HepG2 (cell line): ENCODE results near the gene NPTXR. TPM values are rescaled to one million over a fixed set of nuclear protein-coding genes. Genes with fewer than 3 reads are reported as not detected.

ENCODE experiments used
- ATAC-seq: fragments of 200-7000 bp; cut with Tn5 transposase; 3 replicates; pipeline ENCODE4 v1.9.1; 2020; ENCODE audit warnings: mild to moderate bottlenecking, moderate library complexity
- BruUV-seq: library from RNA; stranded (reverse); fragments of 400-500 nt; replicated peaks from 2 replicates; lab custom pipeline; 2021; lab: Mats Ljungman, UMichigan
- CTCF ChIA-PET: fragments of 300-600 bp; formaldehyde crosslinking; extraction: SDS; loops from one replicate; lab custom pipeline; 2021; ENCODE audit warnings: low total read pairs, inconsistent platforms, low intra/inter-chr PET ratio; lab: Yijun Ruan, JAX
- POLR2A ChIA-PET: fragments of 350-600 bp; sonication (Branson Sonifier 250); formaldehyde crosslinking; loops from one replicate; lab custom pipeline; 2020; ENCODE audit warnings: antibody characterized with exemption, inconsistent platforms; lab: Yijun Ruan, JAX
- DNase-seq: peaks from one replicate; pipeline ENCODE4 v3.0.0-alpha.2; 2015; ENCODE audit warnings: low spot score
- FAIRE-seq: peaks from 3 replicates; lab custom pipeline; 2011; peaks lifted over from hg19 to GRCh38; lab: Jason Lieb, UNC
- H2AFZ ChIP-seq: one replicate; pipeline ENCODE4 v1.6.1; 2011; ENCODE audit warnings: low read length, inconsistent platforms
- H3K27ac ChIP-seq: fragments of 300-600 bp; 3 replicates; pipeline ENCODE4 v1.8.0; 2011; ENCODE audit warnings: mixed run types, mild to moderate bottlenecking, mixed read lengths, low read length, inconsistent platforms; ENCODE audit not compliant: insufficient read depth; ENCODE audit errors: extremely low read length
- H3K27me3 ChIP-seq, 2 experiments: fragments of 200-600 bp in 1 of 2; 2 replicates in 1 of 2; 3 replicates in 1 of 2; pipeline versions ENCODE4 v1.6.0 to v1.8.0; 2011; ENCODE audit warnings: low read length in 2 of 2, mild to moderate bottlenecking in 2 of 2, moderate library complexity in 2 of 2, inconsistent platforms in 1 of 2; ENCODE audit not compliant: insufficient read depth in 2 of 2, control insufficient read depth in 1 of 2
- H3K36me3 ChIP-seq, 2 experiments: fragments of 200-600 bp in 1 of 2; replicated peaks in 1 of 2; 2 replicates in 1 of 2; 3 replicates in 1 of 2; pipeline versions ENCODE4 v1.5.1 to v1.8.0; 2011; ENCODE audit warnings: low read length in 2 of 2, inconsistent platforms in 1 of 2; ENCODE audit not compliant: insufficient read depth in 2 of 2, control insufficient read depth in 1 of 2
- H3K4me1 ChIP-seq: 2 replicates; pipeline ENCODE4 v1.5.1; 2012; ENCODE audit warnings: low read length, inconsistent platforms; ENCODE audit not compliant: insufficient read depth
- H3K4me2 ChIP-seq: 2 replicates; pipeline ENCODE4 v1.6.0; 2011; ENCODE audit warnings: low read depth, low read length, inconsistent platforms
- H3K4me3 ChIP-seq, 3 experiments: fragments of 200-600 bp in 1 of 3; sonication (generic), shearing (Covaris generic) in 1 of 3; replicated peaks in 1 of 3; 2 replicates each; pipeline ENCODE4 v1.5.1; 2011 to 2016; ENCODE audit warnings: low read length in 3 of 3, inconsistent platforms in 2 of 3, low read depth in 2 of 3, mild to moderate bottlenecking in 2 of 3, control low read depth in 1 of 3, mixed read lengths in 1 of 3; ENCODE audit not compliant: insufficient read depth in 1 of 3
- H3K79me2 ChIP-seq: one replicate; pipeline ENCODE4 v1.6.1; 2011; ENCODE audit warnings: low read length, inconsistent platforms; ENCODE audit not compliant: insufficient read depth
- H3K9ac ChIP-seq: 2 replicates; pipeline ENCODE4 v1.6.0; 2011; ENCODE audit warnings: mild to moderate bottlenecking, low read depth, low read length, inconsistent platforms; ENCODE audit not compliant: insufficient read depth
- H3K9me3 ChIP-seq: 2 replicates; pipeline ENCODE4 v1.5.1; 2012; ENCODE audit warnings: mild to moderate bottlenecking, low read length
- H4K20me1 ChIP-seq: 2 replicates; pipeline ENCODE4 v1.6.0; 2011; ENCODE audit warnings: inconsistent platforms, mild to moderate bottlenecking, low read length, moderate library complexity; ENCODE audit not compliant: insufficient read depth
- CREM ChIP-seq, 2 experiments: sonication (generic) in 1 of 2; formaldehyde crosslinking in 1 of 2; IDR thresholded peaks; 2 replicates each; pipeline versions ENCODE4 v1.4.0 to v1.6.1; 2016 to 2020; ENCODE audit warnings: antibody characterized with exemption in 1 of 2, mild to moderate bottlenecking in 1 of 2, missing genetic modification reagents in 1 of 2
- HMG20A ChIP-seq: IDR thresholded peaks from 2 replicates; pipeline ENCODE4 v1.6.1; 2016; ENCODE audit warnings: borderline replicate concordance
- PHF21A ChIP-seq: sonication (generic); formaldehyde crosslinking; IDR thresholded peaks from 2 replicates; pipeline ENCODE4 v1.5.0; 2020; ENCODE audit warnings: mild to moderate bottlenecking, missing genetic modification reagents
- RXRB ChIP-seq: IDR thresholded peaks from 2 replicates; pipeline ENCODE4 v1.6.1; 2016; ENCODE audit warnings: borderline replicate concordance, missing genetic modification reagents, missing compliant biosample characterization
- TAF1 ChIP-seq: sonication (generic); formaldehyde crosslinking; IDR thresholded peaks from 2 replicates; pipeline ENCODE4 v1.4.0; 2020; ENCODE audit warnings: missing genetic modification reagents
- ZNF333 ChIP-seq: sonication (generic); formaldehyde crosslinking; IDR thresholded peaks from 2 replicates; pipeline ENCODE4 v1.4.0; 2020; ENCODE audit warnings: mild to moderate bottlenecking, missing genetic modification reagents, borderline replicate concordance
- ZNF567 ChIP-seq: sonication (generic); formaldehyde crosslinking; IDR thresholded peaks from 2 replicates; pipeline ENCODE4 v1.8.1; 2023; ENCODE audit warnings: mild to moderate bottlenecking, missing genetic modification reagents, borderline replicate concordance
- ZNF776 ChIP-seq: sonication (generic); formaldehyde crosslinking; IDR thresholded peaks from 2 replicates; pipeline ENCODE4 v1.4.0; 2020; ENCODE audit warnings: mild to moderate bottlenecking, missing genetic modification reagents
- WGBS: methylation state at CpG from one replicate; pipeline ENCODE4 v1.1.6; 2017; ENCODE audit warnings: low lambda C conversion rate; 5-methylcytosine and 5-hydroxymethylcytosine counted together
- in situ Hi-C: cut with HindIII; loops from 2 replicates; pipeline ENCODE4 v1.10.0; 2017; ENCODE audit warnings: low pct_unique_long_range_greater_than_20kb; ENCODE audit not compliant: extremely low pct_ligation_motif_present
- intact Hi-C: fragments of 100-400 bp; cut with micrococcal nuclease; formaldehyde crosslinking; loops from one replicate; pipeline ENCODE4 v1.10.0; 2022; ENCODE audit not compliant: unreplicated experiment
- polyA plus RNA-seq, 8 experiments: library from polyadenylated mRNA; depleted of rRNA in 3 of 8; stranded (reverse) in 7 of 8; unstranded in 1 of 8; fragments of >200 nt; fragmentation: Illumina TruSeq in 4 of 8; extraction: Trizol in 4 of 8; gene quantifications; 2 replicates each; pipeline versions ENCODE4 v1.2.1 to v1.2.3, GENCODE V29; 2011 to 2016; ENCODE audit warnings: low read depth in 4 of 8, missing spikeins in 1 of 8, mixed read lengths in 1 of 8; ENCODE audit not compliant: insufficient read depth in 1 of 8
- total RNA-seq, 5 experiments: library from RNA; depleted of rRNA; stranded (reverse); fragments of >200 nt; fragmentation: Illumina TruSeq; extraction: Trizol; gene quantifications; 2 replicates each; pipeline ENCODE4 v1.2.3, GENCODE V29; 2016; ENCODE audit warnings: low read depth in 1 of 5
- TF ChIP-seq, protein P1 (sequence below): IDR thresholded peaks from 2 replicates; pipeline ENCODE4 v1.6.1; 2016; ENCODE audit warnings: mild to moderate bottlenecking
- TF ChIP-seq, protein P2 (sequence below), 2 experiments: sonication (generic) in 1 of 2; formaldehyde crosslinking in 1 of 2; IDR thresholded peaks; 2 replicates each; pipeline versions ENCODE4 v1.4.0 to v1.6.1; 2016 to 2020; ENCODE audit warnings: borderline replicate concordance in 1 of 2, low read depth in 1 of 2, mild to moderate bottlenecking in 1 of 2, missing genetic modification reagents in 1 of 2
- TF ChIP-seq, protein P3 (sequence below): IDR thresholded peaks from 2 replicates; pipeline ENCODE4 v1.4.0; 2020; ENCODE audit warnings: mild to moderate bottlenecking, missing genetic modification reagents

The NPTXR gene
- total and polyA plus RNA-seq, 2 of the 13 experiments (the other 11 are each of a cell fraction or from before 2014, with no cell fraction given), result 2.6 to 4.8 TPM

DNA sequence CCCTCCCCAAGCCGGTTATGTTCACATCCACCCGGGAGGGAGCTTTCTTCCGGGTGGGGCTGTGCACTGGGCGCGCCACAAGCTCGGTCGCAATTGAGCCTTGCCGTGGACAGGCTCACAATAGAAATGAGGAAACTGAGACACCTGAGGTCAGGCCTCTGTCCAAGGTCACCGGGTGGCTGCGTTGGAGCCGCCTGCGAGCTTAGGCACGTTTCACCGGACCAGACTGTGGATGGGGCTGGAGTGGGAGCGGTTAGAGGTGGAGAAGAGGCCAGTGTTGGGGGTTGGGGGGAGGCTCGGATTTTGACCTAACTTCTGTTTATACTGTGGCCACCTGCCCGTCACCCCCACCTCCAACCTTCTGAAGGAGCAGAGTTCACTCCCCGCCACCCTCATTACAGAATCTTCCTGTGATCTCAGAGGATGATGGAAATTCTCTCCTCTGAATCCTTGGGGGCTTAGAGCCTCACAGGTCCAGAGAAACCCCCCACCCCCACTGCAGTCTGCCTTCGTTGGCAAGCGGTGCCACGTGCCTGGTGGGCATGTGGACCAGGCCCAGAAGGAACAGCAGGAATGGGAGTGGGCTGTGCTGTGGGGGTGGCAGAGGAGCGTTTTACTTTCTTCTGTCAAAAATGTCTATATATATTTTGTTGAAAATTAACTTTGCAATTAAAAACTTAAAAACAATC is 631 bp upstream of the NPTXR start:
- DNase-seq (peak; percentile 30), FAIRE-seq (no peak), ATAC-seq (peak; percentile 27)
- Histone ChIP-seq H3K9ac (peak overlapping the region; percentile 19; the same call in 1 of the 2 replicates), H3K27me3 (peaks cover 5 to 22% of the 10 kb centered on the region in 2 experiments; a peak in 4 of 5 replicates), H3K4me1 (peaks cover 74% of the 10 kb centered on the region), H3K9me3 (no peaks in the 10 kb centered on the region), H2AFZ (no peak overlapping the region), H3K36me3 (no peaks in the 10 kb centered on the region), H3K4me2 (peak overlapping the region; percentile 74), H4K20me1 (no peaks in the 10 kb centered on the region), H3K4me3 (peak overlapping the region; percentile 57 to 83 (median 62); a peak in 5 of 6 replicates), H3K79me2 (no peaks in the 10 kb centered on the region), H3K27ac (peak overlapping the region; percentile 54)
- POLR2A ChIA-PET, result interaction anchor here (1.3 kb wide), 1 partner anchor 16 kb away, joined by 5 read pairs; no protein-coding TSS in a partner anchor
- in situ Hi-C loops, result no loop called here
- BruUV-seq, result no TSS peak
- 3% methylated on average over 11 of the region's 22 CpGs for WGBS
- intact Hi-C loops, result loop anchor here (10.0 kb wide), 1 partner anchor 80 kb away; no protein-coding TSS in a partner anchor
- CTCF ChIA-PET, result interaction anchor here (2.1 kb wide), 1 partner anchor 76 kb away, joined by 9 read pairs; no protein-coding TSS in a partner anchor
- 0 out of 2 replicates have a peak, but pooled peaks have one; percentile 16 for TF ChIP-seq RXRB (CRISPR knock-in tag)
- TF ChIP-seq ZNF333 (CRISPR knock-in tag), result 0 out of 2 replicates have a peak, but pooled peaks have one; percentile 27
- no peak for TF ChIP-seq ZNF567 (CRISPR knock-in tag)
- TF ChIP-seq TAF1 (CRISPR knock-in tag), result 0 out of 2 replicates have a peak, but pooled peaks have one; percentile 27
- TF ChIP-seq, protein P1, sequence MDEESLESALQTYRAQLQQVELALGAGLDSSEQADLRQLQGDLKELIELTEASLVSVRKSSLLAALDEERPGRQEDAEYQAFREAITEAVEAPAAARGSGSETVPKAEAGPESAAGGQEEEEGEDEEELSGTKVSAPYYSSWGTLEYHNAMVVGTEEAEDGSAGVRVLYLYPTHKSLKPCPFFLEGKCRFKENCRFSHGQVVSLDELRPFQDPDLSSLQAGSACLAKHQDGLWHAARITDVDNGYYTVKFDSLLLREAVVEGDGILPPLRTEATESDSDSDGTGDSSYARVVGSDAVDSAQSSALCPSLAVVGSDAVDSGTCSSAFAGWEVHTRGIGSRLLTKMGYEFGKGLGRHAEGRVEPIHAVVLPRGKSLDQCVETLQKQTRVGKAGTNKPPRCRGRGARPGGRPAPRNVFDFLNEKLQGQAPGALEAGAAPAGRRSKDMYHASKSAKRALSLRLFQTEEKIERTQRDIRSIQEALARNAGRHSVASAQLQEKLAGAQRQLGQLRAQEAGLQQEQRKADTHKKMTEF (CRISPR knock-in tag), result 0 out of 2 replicates have a peak, but pooled peaks have one; percentile 22
- 0 out of 2 replicates have a peak, but pooled peaks have one; percentile 22 for TF ChIP-seq HMG20A
- TF ChIP-seq ZNF776 (CRISPR knock-in tag), result 0 out of 2 replicates have a peak, but pooled peaks have one; percentile 68
- peak; percentile 75 for TF ChIP-seq PHF21A (CRISPR knock-in tag)
- TF ChIP-seq, protein P2, sequence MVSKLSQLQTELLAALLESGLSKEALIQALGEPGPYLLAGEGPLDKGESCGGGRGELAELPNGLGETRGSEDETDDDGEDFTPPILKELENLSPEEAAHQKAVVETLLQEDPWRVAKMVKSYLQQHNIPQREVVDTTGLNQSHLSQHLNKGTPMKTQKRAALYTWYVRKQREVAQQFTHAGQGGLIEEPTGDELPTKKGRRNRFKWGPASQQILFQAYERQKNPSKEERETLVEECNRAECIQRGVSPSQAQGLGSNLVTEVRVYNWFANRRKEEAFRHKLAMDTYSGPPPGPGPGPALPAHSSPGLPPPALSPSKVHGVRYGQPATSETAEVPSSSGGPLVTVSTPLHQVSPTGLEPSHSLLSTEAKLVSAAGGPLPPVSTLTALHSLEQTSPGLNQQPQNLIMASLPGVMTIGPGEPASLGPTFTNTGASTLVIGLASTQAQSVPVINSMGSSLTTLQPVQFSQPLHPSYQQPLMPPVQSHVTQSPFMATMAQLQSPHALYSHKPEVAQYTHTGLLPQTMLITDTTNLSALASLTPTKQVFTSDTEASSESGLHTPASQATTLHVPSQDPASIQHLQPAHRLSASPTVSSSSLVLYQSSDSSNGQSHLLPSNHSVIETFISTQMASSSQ (IDR thresholded peaks at IDR 0.05; ENCODE audit: low read depth), result no peak
- TF ChIP-seq, protein P2 (CRISPR knock-in tag; IDR thresholded peaks at IDR 0.05; ENCODE audit: borderline replicate concordance), result 0 out of 2 replicates have a peak, but pooled peaks have one; percentile 24
- peak; percentile 34; the same call in 1 of the 2 replicates for TF ChIP-seq CREM (IDR thresholded peaks at IDR 0.05)
- no peak for TF ChIP-seq CREM (CRISPR knock-in tag; IDR thresholded peaks at IDR 0.05)
- TF ChIP-seq, protein P3, sequence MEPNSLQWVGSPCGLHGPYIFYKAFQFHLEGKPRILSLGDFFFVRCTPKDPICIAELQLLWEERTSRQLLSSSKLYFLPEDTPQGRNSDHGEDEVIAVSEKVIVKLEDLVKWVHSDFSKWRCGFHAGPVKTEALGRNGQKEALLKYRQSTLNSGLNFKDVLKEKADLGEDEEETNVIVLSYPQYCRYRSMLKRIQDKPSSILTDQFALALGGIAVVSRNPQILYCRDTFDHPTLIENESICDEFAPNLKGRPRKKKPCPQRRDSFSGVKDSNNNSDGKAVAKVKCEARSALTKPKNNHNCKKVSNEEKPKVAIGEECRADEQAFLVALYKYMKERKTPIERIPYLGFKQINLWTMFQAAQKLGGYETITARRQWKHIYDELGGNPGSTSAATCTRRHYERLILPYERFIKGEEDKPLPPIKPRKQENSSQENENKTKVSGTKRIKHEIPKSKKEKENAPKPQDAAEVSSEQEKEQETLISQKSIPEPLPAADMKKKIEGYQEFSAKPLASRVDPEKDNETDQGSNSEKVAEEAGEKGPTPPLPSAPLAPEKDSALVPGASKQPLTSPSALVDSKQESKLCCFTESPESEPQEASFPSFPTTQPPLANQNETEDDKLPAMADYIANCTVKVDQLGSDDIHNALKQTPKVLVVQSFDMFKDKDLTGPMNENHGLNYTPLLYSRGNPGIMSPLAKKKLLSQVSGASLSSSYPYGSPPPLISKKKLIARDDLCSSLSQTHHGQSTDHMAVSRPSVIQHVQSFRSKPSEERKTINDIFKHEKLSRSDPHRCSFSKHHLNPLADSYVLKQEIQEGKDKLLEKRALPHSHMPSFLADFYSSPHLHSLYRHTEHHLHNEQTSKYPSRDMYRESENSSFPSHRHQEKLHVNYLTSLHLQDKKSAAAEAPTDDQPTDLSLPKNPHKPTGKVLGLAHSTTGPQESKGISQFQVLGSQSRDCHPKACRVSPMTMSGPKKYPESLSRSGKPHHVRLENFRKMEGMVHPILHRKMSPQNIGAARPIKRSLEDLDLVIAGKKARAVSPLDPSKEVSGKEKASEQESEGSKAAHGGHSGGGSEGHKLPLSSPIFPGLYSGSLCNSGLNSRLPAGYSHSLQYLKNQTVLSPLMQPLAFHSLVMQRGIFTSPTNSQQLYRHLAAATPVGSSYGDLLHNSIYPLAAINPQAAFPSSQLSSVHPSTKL (CRISPR knock-in tag), result peak; percentile 29; the same call in 1 of the 2 replicates
